Amygdala (tissue), 56 donors: ENCODE results near the gene MCM9.
"Not testable (repeated sequence)": the region's sequence is repeated elsewhere in the genome, so short reads cannot be mapped to it uniquely, and the experiment has no call there.

ENCODE experiments used
- DNase-seq, 56 donors: peaks; one replicate each; lab custom pipeline; 2025; lab: John Stamatoyannopoulos, UW

MCM9 gene

GRCh38 chr6:118776607-118777549, 158.1 kb downstream of the MCM9 start:
- DNase-seq = peak in 33 of 56 donors; percentile 4 to 84 (median 33)

- DNase-seq = no peak
Observed at GRCh38 chr6:118775381-118775780, 159.6 kb downstream of the MCM9 start.

GRCh38 chr6:118774581-118774980, 160.4 kb downstream of the MCM9 start:
- no peak for DNase-seq

GRCh38 chr6:118772886-118773285, 162.1 kb downstream of the MCM9 start:
- DNase-seq = no peak

GRCh38 chr6:118771253-118771652, 163.7 kb downstream of the MCM9 start:
- DNase-seq = no peak

- no peak for DNase-seq
Observed at GRCh38 chr6:118770835-118771234, 164.1 kb downstream of the MCM9 start.

GRCh38 chr6:118770112-118770788, 164.7 kb downstream of the MCM9 start:
- DNase-seq = no peak

GRCh38 chr6:118768904-118769325, 166.0 kb downstream of the MCM9 start:
- DNase-seq = peak in 1 of 56 donors; percentile 23

GRCh38 chr6:118768441-118768840, 166.5 kb downstream of the MCM9 start:
- DNase-seq = no peak

GRCh38 chr6:118765316-118765715, 169.6 kb downstream of the MCM9 start:
- DNase-seq = not testable (repeated sequence)

GRCh38 chr6:118764766-118765165, 170.2 kb downstream of the MCM9 start:
- no peak for DNase-seq
